ENCODE results near the gene MCFD2.

DNA sequence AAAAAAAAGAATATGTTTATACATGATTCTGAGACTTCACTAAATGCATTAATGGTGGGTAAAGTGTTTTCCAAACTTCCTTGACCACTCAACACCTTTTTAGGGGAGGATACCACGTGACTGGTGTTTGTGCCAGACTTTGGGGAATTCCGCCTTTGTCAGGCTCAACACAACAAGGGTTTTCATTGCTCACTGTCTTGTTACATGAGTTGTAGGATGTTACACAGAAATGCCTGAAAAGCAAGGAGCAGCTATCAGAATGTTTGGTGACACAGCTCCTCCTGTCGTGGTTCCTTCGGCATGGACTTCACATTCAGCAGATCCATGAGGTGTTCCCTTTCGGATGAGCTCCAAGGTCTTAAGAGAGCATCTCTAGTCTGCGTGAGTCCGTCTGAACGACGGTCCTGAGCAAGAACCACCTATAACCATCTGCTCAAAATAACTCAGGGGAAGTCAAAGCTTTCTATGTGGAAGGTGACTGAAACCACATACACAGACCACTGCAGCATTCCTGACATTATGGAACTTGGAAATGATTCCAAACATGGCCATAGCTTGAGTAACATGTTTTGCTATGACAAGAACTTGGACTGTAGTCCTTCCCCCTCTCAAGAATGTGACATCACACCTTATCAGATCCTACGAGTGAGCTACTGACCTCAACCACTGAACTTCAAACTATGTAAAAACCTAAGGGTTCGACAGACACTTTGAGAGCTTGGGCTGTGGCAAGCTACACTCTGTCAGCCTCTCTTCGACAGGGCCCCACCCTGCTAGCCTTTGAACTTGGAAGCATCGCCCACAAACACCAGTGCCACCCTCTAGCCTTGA is 57.5 kb downstream of the MCFD2 start:
- TF ChIP-seq CTCF (IDR thresholded peaks at IDR 0.05), result no peak
- no peak for TF ChIP-seq POLR2A (IDR thresholded peaks at IDR 0.05)

Data from breast epithelium (tissue), 3 donors.